Upper lobe of left lung (tissue), 4 donors: ENCODE results near the gene PARVG.

Experiments used
- EP300 ChIP-seq, 4 donors: sonication (generic); formaldehyde crosslinking; IDR thresholded peaks; one replicate each; pipeline ENCODE4 v1.5.1; 2017; ENCODE audit warnings: antibody characterized with exemption in 4 of 4, control low read depth in 2 of 4
- POLR2A ChIP-seq, 4 donors: fragments of 450-650 bp; IDR thresholded peaks; one replicate each; pipeline ENCODE4 v1.5.1; 2016 to 2017; ENCODE audit warnings: antibody characterized with exemption in 4 of 4, mild to moderate bottlenecking in 2 of 4
- TF ChIP-seq, protein P1 (sequence below), 6 experiments: fragments of 450-650 bp in 4 of 6; fragments of 200-600 bp in 2 of 6; sonication (generic) in 2 of 6; IDR thresholded peaks; one replicate each; pipeline ENCODE4 v1.5.1; 2016 to 2019; ENCODE audit warnings: antibody characterized with exemption in 6 of 6

DNA sequence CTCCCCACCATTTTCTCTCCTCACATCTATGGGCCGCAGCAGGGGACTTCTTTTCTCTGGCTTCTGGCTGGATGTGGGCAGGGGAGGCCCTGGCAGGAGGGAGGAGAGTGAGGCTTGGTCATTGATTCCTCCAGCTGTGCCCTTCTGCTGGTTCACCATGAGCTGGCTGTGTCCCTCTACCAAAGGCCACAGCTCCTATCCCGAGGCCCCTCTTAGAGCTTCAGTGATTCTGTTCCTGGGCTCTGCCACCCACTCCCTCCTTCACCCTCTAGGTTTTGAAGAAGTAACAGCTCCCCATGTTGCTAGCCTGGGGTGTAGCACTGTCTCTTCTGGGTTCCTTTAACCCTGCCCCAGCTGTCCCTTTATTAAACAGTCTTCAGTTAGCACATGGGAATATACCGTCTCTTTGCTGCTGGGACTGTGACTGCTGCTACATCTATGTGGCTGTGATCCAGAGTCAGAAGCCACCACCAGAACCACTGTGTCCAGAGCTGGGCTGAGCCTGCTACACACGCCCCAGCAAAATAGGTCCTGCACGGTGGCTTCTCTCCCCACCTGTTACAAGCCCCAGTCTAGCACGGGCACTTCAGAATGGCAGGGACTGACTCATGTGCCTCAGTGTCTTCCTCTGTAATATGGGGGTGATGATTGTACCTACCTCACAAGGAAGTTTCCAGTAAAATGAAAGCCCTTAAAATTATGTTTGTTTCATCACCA is 578 bp upstream of the PARVG start:
- TF ChIP-seq, protein P1, sequence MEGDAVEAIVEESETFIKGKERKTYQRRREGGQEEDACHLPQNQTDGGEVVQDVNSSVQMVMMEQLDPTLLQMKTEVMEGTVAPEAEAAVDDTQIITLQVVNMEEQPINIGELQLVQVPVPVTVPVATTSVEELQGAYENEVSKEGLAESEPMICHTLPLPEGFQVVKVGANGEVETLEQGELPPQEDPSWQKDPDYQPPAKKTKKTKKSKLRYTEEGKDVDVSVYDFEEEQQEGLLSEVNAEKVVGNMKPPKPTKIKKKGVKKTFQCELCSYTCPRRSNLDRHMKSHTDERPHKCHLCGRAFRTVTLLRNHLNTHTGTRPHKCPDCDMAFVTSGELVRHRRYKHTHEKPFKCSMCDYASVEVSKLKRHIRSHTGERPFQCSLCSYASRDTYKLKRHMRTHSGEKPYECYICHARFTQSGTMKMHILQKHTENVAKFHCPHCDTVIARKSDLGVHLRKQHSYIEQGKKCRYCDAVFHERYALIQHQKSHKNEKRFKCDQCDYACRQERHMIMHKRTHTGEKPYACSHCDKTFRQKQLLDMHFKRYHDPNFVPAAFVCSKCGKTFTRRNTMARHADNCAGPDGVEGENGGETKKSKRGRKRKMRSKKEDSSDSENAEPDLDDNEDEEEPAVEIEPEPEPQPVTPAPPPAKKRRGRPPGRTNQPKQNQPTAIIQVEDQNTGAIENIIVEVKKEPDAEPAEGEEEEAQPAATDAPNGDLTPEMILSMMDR (IDR thresholded peaks at IDR 0.05): no peak
- TF ChIP-seq EP300 (IDR thresholded peaks at IDR 0.05) (no peak), POLR2A (IDR thresholded peaks at IDR 0.05) (no peak)
